GM12878 (cell line): Measurements from ENCODE around the gene CAPN14. TPM values are rescaled to one million over a fixed set of nuclear protein-coding genes. Genes with fewer than 3 reads are reported as not detected.

ENCODE experiments used
- ATAC-seq: fragments of 200-7000 bp; cut with Tn5 transposase; 3 replicates; pipeline ENCODE4 v1.9.1; 2020; ENCODE audit warnings: mild to moderate bottlenecking, moderate library complexity
- BruUV-seq: library from RNA; stranded (reverse); fragments of 400-500 nt; replicated peaks from 2 replicates; lab custom pipeline; 2021; lab: Mats Ljungman, UMichigan
- CTCF ChIA-PET: fragments of 300-600 bp; sonication (Branson Sonifier 250); formaldehyde crosslinking; extraction: SDS; loops from one replicate; lab custom pipeline; 2021; ENCODE audit warnings: inconsistent platforms; lab: Yijun Ruan, JAX
- POLR2A ChIA-PET: fragments of 350-600 bp; formaldehyde crosslinking; extraction: SDS; loops from one replicate; lab custom pipeline; 2021; ENCODE audit warnings: inconsistent platforms; lab: Charles Lee
- RAD21 ChIA-PET: fragments of 300-600 bp; sonication (Branson Sonifier 250); formaldehyde crosslinking; loops from one replicate; lab custom pipeline; 2023; ENCODE audit warnings: antibody characterized with exemption; ENCODE audit not compliant: unreplicated experiment; lab: Charles Lee
- SMC1A ChIA-PET: fragments of 300-600 bp; sonication (Branson Sonifier 250); formaldehyde crosslinking; loops from one replicate; lab custom pipeline; 2023; ENCODE audit not compliant: unreplicated experiment, uncharacterized antibody; lab: Charles Lee
- DNase-seq: peaks from one replicate; pipeline ENCODE4 v3.0.0-alpha.2; 2011; ENCODE audit warnings: low read depth, low spot score
- FAIRE-seq: peaks from 3 replicates; lab custom pipeline; 2011; peaks lifted over from hg19 to GRCh38; lab: Jason Lieb, UNC
- H2AFZ ChIP-seq: 2 replicates; pipeline ENCODE4 v1.6.0; 2011; ENCODE audit warnings: low read depth, low read length, control low read depth; ENCODE audit not compliant: control insufficient read depth
- H3K27ac ChIP-seq: 2 replicates; pipeline ENCODE4 v1.5.1; 2011; ENCODE audit warnings: control low read depth; ENCODE audit not compliant: control insufficient read depth, insufficient read depth
- H3K27me3 ChIP-seq, 2 experiments: replicated peaks in 1 of 2; 2 replicates each; pipeline versions ENCODE4 v1.6.0 to v1.6.1; 2011; ENCODE audit warnings: low read length in 1 of 2; ENCODE audit not compliant: control insufficient read depth in 2 of 2, insufficient read depth in 2 of 2
- H3K36me3 ChIP-seq, 2 experiments: 2 replicates each; pipeline ENCODE4 v1.5.1; 2011; ENCODE audit warnings: low read length in 1 of 2; ENCODE audit not compliant: control insufficient read depth in 2 of 2, insufficient read depth in 2 of 2
- H3K4me1 ChIP-seq: 2 replicates; pipeline ENCODE4 v1.6.1; 2011; ENCODE audit warnings: mild to moderate bottlenecking, low read length, moderate library complexity, mixed read lengths; ENCODE audit not compliant: control insufficient read depth, insufficient read depth
- H3K4me2 ChIP-seq: 2 replicates; pipeline ENCODE4 v1.6.0; 2011; ENCODE audit warnings: control low read depth; ENCODE audit not compliant: control insufficient read depth, insufficient read depth
- H3K4me3 ChIP-seq: fragments of 200-600 bp; sonication (generic); 2 replicates; pipeline ENCODE4 v1.5.1; 2016
- H3K79me2 ChIP-seq: 2 replicates; pipeline ENCODE4 v1.6.0; 2011; ENCODE audit warnings: low read length; ENCODE audit not compliant: control insufficient read depth, insufficient read depth
- H3K9ac ChIP-seq: 2 replicates; pipeline ENCODE4 v1.8.0; 2011; ENCODE audit warnings: low read length, control low read depth, mixed read lengths; ENCODE audit not compliant: control insufficient read depth, insufficient read depth
- H3K9me3 ChIP-seq: replicated peaks from 3 replicates; pipeline ENCODE4 v1.5.1; 2011; ENCODE audit warnings: mild to moderate bottlenecking, low read length; ENCODE audit not compliant: control insufficient read depth, insufficient read depth
- H4K20me1 ChIP-seq: 2 replicates; pipeline ENCODE4 v1.6.0; 2011; ENCODE audit not compliant: control insufficient read depth, insufficient read depth
- HDAC2 ChIP-seq: fragments of 200-600 bp; sonication (generic); IDR thresholded peaks from 2 replicates; pipeline ENCODE4 v1.6.1; 2017
- KDM1A ChIP-seq: fragments of 200-600 bp; sonication (generic); IDR thresholded peaks from 2 replicates; pipeline ENCODE4 v1.6.1; 2016; ENCODE audit warnings: borderline replicate concordance
- MAX ChIP-seq: IDR thresholded peaks from 2 replicates; pipeline ENCODE4 v1.6.1; 2012; ENCODE audit warnings: low read depth, low read length, improper control_type of control experiment
- MTA3 ChIP-seq: IDR thresholded peaks from 2 replicates; pipeline ENCODE4 v1.6.1; 2012; ENCODE audit warnings: low read length, inconsistent platforms, borderline replicate concordance
- SIX5 ChIP-seq: IDR thresholded peaks from 2 replicates; pipeline ENCODE4 v1.6.1; 2011; ENCODE audit warnings: mild to moderate bottlenecking, low read depth, low read length, moderate library complexity; ENCODE audit not compliant: severe bottlenecking
- YBX1 ChIP-seq: fragments of 450-650 bp; IDR thresholded peaks from 2 replicates; pipeline ENCODE4 v1.6.1; 2016; ENCODE audit warnings: antibody characterized with exemption
- ZNF217 ChIP-seq: fragments of 450-650 bp; IDR thresholded peaks from 2 replicates; pipeline ENCODE4 v1.6.1; 2017; ENCODE audit warnings: antibody characterized with exemption, mild to moderate bottlenecking
- WGBS: methylation state at CpG from one replicate; pipeline ENCODE4 v1.1.6; 2016; ENCODE audit warnings: low lambda C conversion rate; ENCODE audit not compliant: insufficient replicate concordance, insufficient coverage; ENCODE audit errors: missing lambda C conversion rate; 5-methylcytosine and 5-hydroxymethylcytosine counted together
- in situ Hi-C: fragments of 300-500 bp; cut with MboI; formaldehyde crosslinking; loops from 9 replicates; pipeline ENCODE4 v1.14.3; 2018; ENCODE audit warnings: mixed read lengths
- intact Hi-C: fragments of 100-400 bp; cut with micrococcal nuclease; formaldehyde crosslinking; loops from one replicate; pipeline ENCODE4 v1.14.2; 2022; ENCODE audit not compliant: unreplicated experiment
- polyA plus RNA-seq, 11 experiments: library from polyadenylated mRNA; depleted of rRNA in 4 of 11; unstranded in 6 of 11; stranded (reverse) in 5 of 11; fragments of >200 nt; fragmentation: Nextera tagmentation in 4 of 11; fragmentation: Illumina TruSeq in 1 of 11; extraction: Ambion mirVana in 4 of 11; extraction: Trizol in 1 of 11; gene quantifications; 1 replicate in 1 of 11; 2 replicates in 10 of 11; pipeline versions ENCODE4 v1.2.1 to v1.2.3, GENCODE V29; 2011 to 2016; ENCODE audit warnings: inconsistent platforms in 2 of 11, missing spikeins in 2 of 11, low read depth in 1 of 11
- total RNA-seq, 4 experiments: library from RNA; depleted of rRNA in 3 of 4; stranded (reverse); fragments of >200 nt in 3 of 4; fragmentation: Illumina TruSeq in 1 of 4; extraction: Trizol in 1 of 4; gene quantifications; 2 replicates each; pipeline versions ENCODE4 v1.2.1 to v1.2.3, GENCODE V29; 2013 to 2021
- TF ChIP-seq, protein P1 (sequence below): fragments of 450-650 bp; formaldehyde crosslinking; IDR thresholded peaks from 2 replicates; pipeline ENCODE4 v1.5.0; 2022; ENCODE audit warnings: mild to moderate bottlenecking, missing genetic modification characterization
- TF ChIP-seq, protein P2 (sequence below): IDR thresholded peaks from 2 replicates; pipeline ENCODE4 v1.6.1; 2011; ENCODE audit warnings: low read depth, mild to moderate bottlenecking, low read length, moderate library complexity, borderline replicate concordance; ENCODE audit errors: extremely low read depth
- TF ChIP-seq, protein P3 (sequence below): IDR thresholded peaks from 2 replicates; pipeline ENCODE4 v1.6.1; 2011; ENCODE audit warnings: mild to moderate bottlenecking, low read depth, low read length, moderate library complexity; ENCODE audit not compliant: insufficient replicate concordance
- TF ChIP-seq, protein P4 (sequence below): fragments of 450-650 bp; IDR thresholded peaks from 2 replicates; pipeline ENCODE4 v1.6.1; 2017; ENCODE audit warnings: mild to moderate bottlenecking, moderate library complexity

Gene CAPN14
- total and polyA plus RNA-seq, 10 of the 15 experiments (the other 5 are each of a cell fraction or from before 2014, with no cell fraction given) = 0.08 to 1.5 (median 1.1) TPM

GRCh38 chr2:31231571-31232302, 14.4 kb upstream of the CAPN14 start (continued):
- TF ChIP-seq, protein P1, sequence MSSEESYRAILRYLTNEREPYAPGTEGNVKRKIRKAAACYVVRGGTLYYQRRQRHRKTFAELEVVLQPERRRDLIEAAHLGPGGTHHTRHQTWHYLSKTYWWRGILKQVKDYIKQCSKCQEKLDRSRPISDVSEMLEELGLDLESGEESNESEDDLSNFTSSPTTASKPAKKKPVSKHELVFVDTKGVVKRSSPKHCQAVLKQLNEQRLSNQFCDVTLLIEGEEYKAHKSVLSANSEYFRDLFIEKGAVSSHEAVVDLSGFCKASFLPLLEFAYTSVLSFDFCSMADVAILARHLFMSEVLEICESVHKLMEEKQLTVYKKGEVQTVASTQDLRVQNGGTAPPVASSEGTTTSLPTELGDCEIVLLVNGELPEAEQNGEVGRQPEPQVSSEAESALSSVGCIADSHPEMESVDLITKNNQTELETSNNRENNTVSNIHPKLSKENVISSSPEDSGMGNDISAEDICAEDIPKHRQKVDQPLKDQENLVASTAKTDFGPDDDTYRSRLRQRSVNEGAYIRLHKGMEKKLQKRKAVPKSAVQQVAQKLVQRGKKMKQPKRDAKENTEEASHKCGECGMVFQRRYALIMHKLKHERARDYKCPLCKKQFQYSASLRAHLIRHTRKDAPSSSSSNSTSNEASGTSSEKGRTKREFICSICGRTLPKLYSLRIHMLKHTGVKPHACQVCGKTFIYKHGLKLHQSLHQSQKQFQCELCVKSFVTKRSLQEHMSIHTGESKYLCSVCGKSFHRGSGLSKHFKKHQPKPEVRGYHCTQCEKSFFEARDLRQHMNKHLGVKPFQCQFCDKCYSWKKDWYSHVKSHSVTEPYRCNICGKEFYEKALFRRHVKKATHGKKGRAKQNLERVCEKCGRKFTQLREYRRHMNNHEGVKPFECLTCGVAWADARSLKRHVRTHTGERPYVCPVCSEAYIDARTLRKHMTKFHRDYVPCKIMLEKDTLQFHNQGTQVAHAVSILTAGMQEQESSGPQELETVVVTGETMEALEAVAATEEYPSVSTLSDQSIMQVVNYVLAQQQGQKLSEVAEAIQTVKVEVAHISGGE (CRISPR knock-in tag) = no peak
- TF ChIP-seq YBX1 (no peak), ZNF217 (no peak), MAX (no peak), HDAC2 (no peak), KDM1A (no peak)
- TF ChIP-seq, protein P2, sequence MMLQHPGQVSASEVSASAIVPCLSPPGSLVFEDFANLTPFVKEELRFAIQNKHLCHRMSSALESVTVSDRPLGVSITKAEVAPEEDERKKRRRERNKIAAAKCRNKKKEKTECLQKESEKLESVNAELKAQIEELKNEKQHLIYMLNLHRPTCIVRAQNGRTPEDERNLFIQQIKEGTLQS = no peak

GRCh38 chr2:31230751-31231150, 13.4 kb upstream of the CAPN14 start:
- Histone ChIP-seq H3K4me2 (no peak overlapping the region), H3K4me1 (no peaks in the 10 kb centered on the region; the same call in 1 of the 2 replicates), H4K20me1 (no peaks in the 10 kb centered on the region), H3K79me2 (no peaks in the 10 kb centered on the region), H2AFZ (no peak overlapping the region), H3K36me3 (no peaks in the 10 kb centered on the region), H3K9ac (no peak overlapping the region), H3K9me3 (no peaks in the 10 kb centered on the region; the same call in 2 of the 3 replicates), H3K27me3 (no peaks in the 10 kb centered on the region), H3K4me3 (no peak overlapping the region), H3K27ac (no peak overlapping the region)
- no peak for FAIRE-seq
- CTCF ChIA-PET = interaction anchor here (1.1 to 7.4 kb wide), 2 partner anchors 10 to 102 kb away, joined by 3 to 56 read pairs; no protein-coding TSS in a partner anchor
- POLR2A ChIA-PET = no interaction called here
- intact Hi-C loops (no loop called here), in situ Hi-C loops (no loop called here)
- no peak for ATAC-seq
- no TSS peak for BruUV-seq
- RAD21 ChIA-PET = no interaction called here
- 15% methylated on average over 3 of the region's 3 CpGs for WGBS
- DNase-seq = no peak
- SMC1A ChIA-PET = no interaction called here
- TF ChIP-seq, protein P3, sequence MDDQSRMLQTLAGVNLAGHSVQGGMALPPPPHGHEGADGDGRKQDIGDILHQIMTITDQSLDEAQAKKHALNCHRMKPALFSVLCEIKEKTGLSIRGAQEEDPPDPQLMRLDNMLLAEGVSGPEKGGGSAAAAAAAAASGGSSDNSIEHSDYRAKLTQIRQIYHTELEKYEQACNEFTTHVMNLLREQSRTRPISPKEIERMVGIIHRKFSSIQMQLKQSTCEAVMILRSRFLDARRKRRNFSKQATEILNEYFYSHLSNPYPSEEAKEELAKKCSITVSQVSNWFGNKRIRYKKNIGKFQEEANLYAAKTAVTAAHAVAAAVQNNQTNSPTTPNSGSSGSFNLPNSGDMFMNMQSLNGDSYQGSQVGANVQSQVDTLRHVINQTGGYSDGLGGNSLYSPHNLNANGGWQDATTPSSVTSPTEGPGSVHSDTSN = no peak
- no peak for TF ChIP-seq SIX5
- TF ChIP-seq, protein P4, sequence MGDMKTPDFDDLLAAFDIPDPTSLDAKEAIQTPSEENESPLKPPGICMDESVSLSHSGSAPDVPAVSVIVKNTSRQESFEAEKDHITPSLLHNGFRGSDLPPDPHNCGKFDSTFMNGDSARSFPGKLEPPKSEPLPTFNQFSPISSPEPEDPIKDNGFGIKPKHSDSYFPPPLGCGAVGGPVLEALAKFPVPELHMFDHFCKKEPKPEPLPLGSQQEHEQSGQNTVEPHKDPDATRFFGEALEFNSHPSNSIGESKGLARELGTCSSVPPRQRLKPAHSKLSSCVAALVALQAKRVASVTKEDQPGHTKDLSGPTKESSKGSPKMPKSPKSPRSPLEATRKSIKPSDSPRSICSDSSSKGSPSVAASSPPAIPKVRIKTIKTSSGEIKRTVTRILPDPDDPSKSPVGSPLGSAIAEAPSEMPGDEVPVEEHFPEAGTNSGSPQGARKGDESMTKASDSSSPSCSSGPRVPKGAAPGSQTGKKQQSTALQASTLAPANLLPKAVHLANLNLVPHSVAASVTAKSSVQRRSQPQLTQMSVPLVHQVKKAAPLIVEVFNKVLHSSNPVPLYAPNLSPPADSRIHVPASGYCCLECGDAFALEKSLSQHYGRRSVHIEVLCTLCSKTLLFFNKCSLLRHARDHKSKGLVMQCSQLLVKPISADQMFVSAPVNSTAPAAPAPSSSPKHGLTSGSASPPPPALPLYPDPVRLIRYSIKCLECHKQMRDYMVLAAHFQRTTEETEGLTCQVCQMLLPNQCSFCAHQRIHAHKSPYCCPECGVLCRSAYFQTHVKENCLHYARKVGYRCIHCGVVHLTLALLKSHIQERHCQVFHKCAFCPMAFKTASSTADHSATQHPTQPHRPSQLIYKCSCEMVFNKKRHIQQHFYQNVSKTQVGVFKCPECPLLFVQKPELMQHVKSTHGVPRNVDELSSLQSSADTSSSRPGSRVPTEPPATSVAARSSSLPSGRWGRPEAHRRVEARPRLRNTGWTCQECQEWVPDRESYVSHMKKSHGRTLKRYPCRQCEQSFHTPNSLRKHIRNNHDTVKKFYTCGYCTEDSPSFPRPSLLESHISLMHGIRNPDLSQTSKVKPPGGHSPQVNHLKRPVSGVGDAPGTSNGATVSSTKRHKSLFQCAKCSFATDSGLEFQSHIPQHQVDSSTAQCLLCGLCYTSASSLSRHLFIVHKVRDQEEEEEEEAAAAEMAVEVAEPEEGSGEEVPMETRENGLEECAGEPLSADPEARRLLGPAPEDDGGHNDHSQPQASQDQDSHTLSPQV = no peak
- TF ChIP-seq MTA3 = no peak
